ENCODE measurements around the gene LTBP3. TPM values are rescaled to one million over a fixed set of nuclear protein-coding genes. Genes with fewer than 3 reads are reported as not detected.

LTBP3 gene
- total and polyA plus RNA-seq, 2 of the 13 experiments (the other 11 are each of a cell fraction or from before 2014, with no cell fraction given) = 12.2 to 68.1 TPM

DNA sequence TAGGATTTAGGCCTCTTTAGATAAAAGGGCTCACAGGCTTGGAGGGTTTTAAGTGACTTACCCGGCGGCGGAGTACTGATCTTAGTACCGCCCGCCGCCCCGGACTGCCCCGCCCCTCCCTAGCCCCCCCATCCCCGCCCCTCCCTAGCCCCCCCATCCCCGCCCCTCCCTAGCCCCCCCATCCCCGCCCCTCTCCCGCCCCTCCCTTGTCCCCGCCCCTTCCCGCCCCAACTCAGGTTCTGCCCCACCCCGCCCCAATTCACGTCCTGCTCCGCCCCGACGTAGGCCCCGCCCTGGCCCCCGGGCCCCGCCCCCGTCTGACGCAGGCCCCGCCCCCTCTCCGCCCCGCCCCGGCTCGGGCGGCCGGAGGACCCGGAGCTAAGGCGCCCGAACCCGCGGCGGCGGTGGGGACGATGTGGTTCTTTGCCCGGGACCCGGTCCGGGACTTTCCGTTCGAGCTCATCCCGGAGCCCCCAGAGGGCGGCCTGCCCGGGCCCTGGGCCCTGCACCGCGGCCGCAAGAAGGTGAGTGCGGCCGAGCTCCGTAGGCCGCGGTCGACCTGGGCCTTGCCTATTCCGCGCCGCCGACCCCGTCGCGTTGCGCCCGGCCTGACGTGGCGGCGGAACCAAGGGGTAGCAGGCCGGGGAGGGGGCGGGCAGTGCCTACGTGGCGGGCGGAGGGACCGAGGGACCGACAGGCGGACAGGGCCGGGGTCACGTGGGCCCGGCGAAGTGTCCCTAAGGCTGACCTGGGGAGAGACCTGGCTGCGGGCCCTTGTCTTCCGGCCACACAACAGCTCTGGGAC, 33.2 kb downstream of the LTBP3 start, which contains the start of gene SCYL1:
Gene SCYL1, plus strand, starts transcription at position 343 of the 805 bp plus-strand sequence. Its CDS starts 71 bp downstream, at position 414.
- Histone ChIP-seq H3K4me2 (ENCODE audit: low read depth, low read length) (peak within 1 kb of the TSS; percentile 96), H3K36me3 (replicated peaks in 1 of 2; ENCODE audit: control insufficient read depth in 1 of 2, insufficient read depth in 2 of 2, low read length in 2 of 2) (peaks cover 0 to 1% of the 10 kb centered on the region in 2 experiments; a peak in 3 of 5 replicates), H3K4me1 (ENCODE audit: insufficient read depth, low read length) (peaks cover 72% of the 10 kb centered on the region), H4K20me1 (ENCODE audit: insufficient read depth, low read length) (0 out of 2 replicates have a peak, but pooled peaks cover 3% of the 10 kb centered on the region), H3K9me3 (ENCODE audit: low read length) (no peaks in the 10 kb centered on the region), H3K4me3 (replicated peaks in 1 of 3; ENCODE audit: insufficient read depth in 1 of 3, low read depth in 2 of 3, low read length in 3 of 3) (peak within 1 kb of the TSS; percentile 93 to 97 (median 96)), H2AFZ (ENCODE audit: low read length) (no peak within 1 kb of the TSS), H3K9ac (ENCODE audit: insufficient read depth, low read depth, low read length) (peak within 1 kb of the TSS; percentile 94), H3K79me2 (ENCODE audit: insufficient read depth, low read length) (peaks cover 17% of the 10 kb centered on the region), H3K27ac (ENCODE audit: extremely low read length, insufficient read depth, low read length) (peak within 1 kb of the TSS; percentile 86), H3K27me3 (ENCODE audit: control insufficient read depth in 1 of 2, insufficient read depth in 2 of 2, low read length in 2 of 2) (no peaks in the 10 kb centered on the region; a peak in 1 of 5 replicates)
- DNase-seq (ENCODE audit: low spot score) (no peak), FAIRE-seq (no peak), ATAC-seq (peak; percentile 25)
- CTCF ChIA-PET (ENCODE audit: low intra/inter-chr PET ratio, low total read pairs) = no interaction called here
- WGBS (ENCODE audit: low lambda C conversion rate) = 3% methylated on average over 30 of the region's 82 CpGs
- in situ Hi-C loops (cut with HindIII; ENCODE audit: extremely low pct_ligation_motif_present, low pct_unique_long_range_greater_than_20kb) = no loop called here
- intact Hi-C loops (cut with micrococcal nuclease; ENCODE audit: unreplicated experiment) = no loop called here
- BruUV-seq (replicated peaks) = no TSS peak
- POLR2A ChIA-PET = interaction anchor here (0.6 to 4.4 kb wide), 22 partner anchors 11 to 344 kb away, joined by 3 to 35 read pairs (median 5); partner anchors contain the start of genes CAPN1, MALAT1, NEAT1 and PCNX3
- TF ChIP-seq KLF6 (CRISPR knock-in tag; IDR thresholded peaks at IDR 0.05) = peak; percentile 59; the same call in 1 of the 2 replicates
- TF ChIP-seq AKAP8 (CRISPR knock-in tag; IDR thresholded peaks at IDR 0.05) = 0 out of 2 replicates have a peak, but pooled peaks have one; percentile 21
- TF ChIP-seq, protein P1, sequence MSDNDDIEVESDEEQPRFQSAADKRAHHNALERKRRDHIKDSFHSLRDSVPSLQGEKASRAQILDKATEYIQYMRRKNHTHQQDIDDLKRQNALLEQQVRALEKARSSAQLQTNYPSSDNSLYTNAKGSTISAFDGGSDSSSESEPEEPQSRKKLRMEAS (IDR thresholded peaks at IDR 0.05) = peak; percentile 53
- peak; percentile 65; the same call in 1 of the 2 replicates for TF ChIP-seq SPEN (CRISPR knock-in tag; IDR thresholded peaks at IDR 0.05; ENCODE audit: low read depth)
- TF ChIP-seq, protein P2, sequence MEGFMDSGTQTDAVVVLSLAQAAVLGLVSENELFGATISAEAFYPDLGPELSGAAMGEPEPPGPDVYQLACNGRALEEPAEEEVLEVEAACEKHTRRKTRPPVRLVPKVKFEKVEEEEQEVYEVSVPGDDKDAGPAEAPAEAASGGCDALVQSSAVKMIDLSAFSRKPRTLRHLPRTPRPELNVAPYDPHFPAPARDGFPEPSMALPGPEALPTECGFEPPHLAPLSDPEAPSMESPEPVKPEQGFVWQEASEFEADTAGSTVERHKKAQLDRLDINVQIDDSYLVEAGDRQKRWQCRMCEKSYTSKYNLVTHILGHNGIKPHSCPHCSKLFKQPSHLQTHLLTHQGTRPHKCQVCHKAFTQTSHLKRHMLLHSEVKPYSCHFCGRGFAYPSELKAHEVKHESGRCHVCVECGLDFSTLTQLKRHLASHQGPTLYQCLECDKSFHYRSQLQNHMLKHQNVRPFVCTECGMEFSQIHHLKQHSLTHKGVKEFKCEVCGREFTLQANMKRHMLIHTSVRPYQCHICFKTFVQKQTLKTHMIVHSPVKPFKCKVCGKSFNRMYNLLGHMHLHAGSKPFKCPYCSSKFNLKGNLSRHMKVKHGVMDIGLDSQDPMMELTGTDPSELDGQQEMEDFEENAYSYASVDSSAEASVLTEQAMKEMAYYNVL (CRISPR knock-in tag; IDR thresholded peaks at IDR 0.05; ENCODE audit: borderline replicate concordance) = peak; percentile 26; the same call in 1 of the 2 replicates
- TF ChIP-seq KAT7 (CRISPR knock-in tag; IDR thresholded peaks at IDR 0.05; ENCODE audit: borderline replicate concordance) = peak; percentile 68; the same call in 1 of the 2 replicates
- 0 out of 2 replicates have a peak, but pooled peaks have one; percentile 35 for TF ChIP-seq ZMYM4 (CRISPR knock-in tag; IDR thresholded peaks at IDR 0.05)
- TF ChIP-seq ZFP90 (CRISPR knock-in tag; IDR thresholded peaks at IDR 0.05; ENCODE audit: borderline replicate concordance) = no peak; the same call in 1 of the 2 replicates
- TF ChIP-seq, protein P3, sequence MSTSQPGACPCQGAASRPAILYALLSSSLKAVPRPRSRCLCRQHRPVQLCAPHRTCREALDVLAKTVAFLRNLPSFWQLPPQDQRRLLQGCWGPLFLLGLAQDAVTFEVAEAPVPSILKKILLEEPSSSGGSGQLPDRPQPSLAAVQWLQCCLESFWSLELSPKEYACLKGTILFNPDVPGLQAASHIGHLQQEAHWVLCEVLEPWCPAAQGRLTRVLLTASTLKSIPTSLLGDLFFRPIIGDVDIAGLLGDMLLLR (CRISPR knock-in tag; IDR thresholded peaks at IDR 0.05) = peak; percentile 62; the same call in 1 of the 2 replicates
- no peak for TF ChIP-seq POGZ (CRISPR knock-in tag; IDR thresholded peaks at IDR 0.05)
- TF ChIP-seq ZBTB42 (CRISPR knock-in tag; IDR thresholded peaks at IDR 0.05) = no peak
- TF ChIP-seq MTF2 (CRISPR knock-in tag; IDR thresholded peaks at IDR 0.05; ENCODE audit: borderline replicate concordance) = 0 out of 2 replicates have a peak, but pooled peaks have one; percentile 63
- TF ChIP-seq ZNF235 (CRISPR knock-in tag; IDR thresholded peaks at IDR 0.05; ENCODE audit: borderline replicate concordance) = 0 out of 2 replicates have a peak, but pooled peaks have one; percentile 44
- TF ChIP-seq, protein P4, sequence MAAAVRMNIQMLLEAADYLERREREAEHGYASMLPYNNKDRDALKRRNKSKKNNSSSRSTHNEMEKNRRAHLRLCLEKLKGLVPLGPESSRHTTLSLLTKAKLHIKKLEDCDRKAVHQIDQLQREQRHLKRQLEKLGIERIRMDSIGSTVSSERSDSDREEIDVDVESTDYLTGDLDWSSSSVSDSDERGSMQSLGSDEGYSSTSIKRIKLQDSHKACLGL (CRISPR knock-in tag; IDR thresholded peaks at IDR 0.05) = peak; percentile 53
- TF ChIP-seq KDM3A (CRISPR knock-in tag; IDR thresholded peaks at IDR 0.05; ENCODE audit: low read depth) = no peak
- TF ChIP-seq KMT2A (CRISPR knock-in tag; IDR thresholded peaks at IDR 0.05) = 0 out of 2 replicates have a peak, but pooled peaks have one; percentile 61
- peak; percentile 73 for TF ChIP-seq AGO2 (optimal IDR thresholded peaks at IDR 0.05; ENCODE audit: low read depth, low read length)
- TF ChIP-seq, protein P5, sequence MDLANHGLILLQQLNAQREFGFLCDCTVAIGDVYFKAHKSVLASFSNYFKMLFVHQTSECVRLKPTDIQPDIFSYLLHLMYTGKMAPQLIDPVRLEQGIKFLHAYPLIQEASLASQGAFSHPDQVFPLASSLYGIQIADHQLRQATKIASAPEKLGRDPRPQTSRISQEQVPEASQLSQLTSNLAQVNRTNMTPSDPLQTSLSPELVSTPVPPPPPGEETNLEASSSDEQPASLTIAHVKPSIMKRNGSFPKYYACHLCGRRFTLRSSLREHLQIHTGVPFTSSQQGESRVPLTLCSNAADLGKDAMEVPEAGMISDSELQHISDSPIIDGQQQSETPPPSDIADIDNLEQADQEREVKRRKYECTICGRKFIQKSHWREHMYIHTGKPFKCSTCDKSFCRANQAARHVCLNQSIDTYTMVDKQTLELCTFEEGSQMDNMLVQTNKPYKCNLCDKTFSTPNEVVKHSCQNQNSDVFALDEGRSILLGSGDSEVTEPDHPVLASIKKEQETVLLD (CRISPR knock-in tag; IDR thresholded peaks at IDR 0.05; ENCODE audit: low read depth) = peak; percentile 51; the same call in 1 of the 2 replicates
- peak; percentile 70 for TF ChIP-seq SAP130 (CRISPR knock-in tag; IDR thresholded peaks at IDR 0.05; ENCODE audit: low read depth)
